Body of pancreas (tissue), 4 donors: ENCODE measurements around the gene MS4A1.

Experiments
- POLR2A ChIP-seq, 3 donors: fragments of 450-650 bp; IDR thresholded peaks; one replicate each; pipeline ENCODE4 v1.6.1; 2016; ENCODE audit warnings: antibody characterized with exemption in 3 of 3, mild to moderate bottlenecking in 2 of 3
- TF ChIP-seq, protein P1 (sequence below), 7 experiments: fragments of 450-650 bp in 4 of 7; fragments of 200-600 bp in 3 of 7; sonication (generic) in 3 of 7; IDR thresholded peaks; one replicate each; pipeline ENCODE4 v1.5.1; 2016 to 2019; ENCODE audit warnings: antibody characterized with exemption in 7 of 7

DNA sequence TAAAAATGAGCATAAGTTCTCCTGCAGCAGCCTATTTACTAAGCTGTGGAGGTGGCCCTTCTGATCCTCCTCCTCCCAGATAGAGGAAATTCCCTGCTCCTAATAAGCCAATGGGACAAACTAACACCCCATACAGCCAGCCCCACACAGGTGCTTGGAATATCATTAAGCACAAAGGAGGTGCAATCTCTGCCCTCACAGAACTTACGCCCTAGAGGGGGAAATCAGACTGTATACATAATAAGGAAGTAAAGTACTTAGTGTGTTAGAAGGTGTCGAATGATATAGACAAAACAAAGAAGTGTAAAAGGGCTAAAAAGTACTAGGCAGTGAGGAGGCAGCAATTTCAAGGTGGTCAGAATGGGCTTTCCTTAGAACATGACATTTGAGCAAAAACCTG lies 42.8 kb downstream of the MS4A1 start:
- TF ChIP-seq, protein P1, sequence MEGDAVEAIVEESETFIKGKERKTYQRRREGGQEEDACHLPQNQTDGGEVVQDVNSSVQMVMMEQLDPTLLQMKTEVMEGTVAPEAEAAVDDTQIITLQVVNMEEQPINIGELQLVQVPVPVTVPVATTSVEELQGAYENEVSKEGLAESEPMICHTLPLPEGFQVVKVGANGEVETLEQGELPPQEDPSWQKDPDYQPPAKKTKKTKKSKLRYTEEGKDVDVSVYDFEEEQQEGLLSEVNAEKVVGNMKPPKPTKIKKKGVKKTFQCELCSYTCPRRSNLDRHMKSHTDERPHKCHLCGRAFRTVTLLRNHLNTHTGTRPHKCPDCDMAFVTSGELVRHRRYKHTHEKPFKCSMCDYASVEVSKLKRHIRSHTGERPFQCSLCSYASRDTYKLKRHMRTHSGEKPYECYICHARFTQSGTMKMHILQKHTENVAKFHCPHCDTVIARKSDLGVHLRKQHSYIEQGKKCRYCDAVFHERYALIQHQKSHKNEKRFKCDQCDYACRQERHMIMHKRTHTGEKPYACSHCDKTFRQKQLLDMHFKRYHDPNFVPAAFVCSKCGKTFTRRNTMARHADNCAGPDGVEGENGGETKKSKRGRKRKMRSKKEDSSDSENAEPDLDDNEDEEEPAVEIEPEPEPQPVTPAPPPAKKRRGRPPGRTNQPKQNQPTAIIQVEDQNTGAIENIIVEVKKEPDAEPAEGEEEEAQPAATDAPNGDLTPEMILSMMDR (IDR thresholded peaks at IDR 0.05), result no peak
- TF ChIP-seq POLR2A (IDR thresholded peaks at IDR 0.05), result no peak
